ENCODE data around the gene SLC41A3. TPM values are rescaled to one million over a fixed set of nuclear protein-coding genes. Genes with fewer than 3 reads are reported as not detected.

Gene SLC41A3
- total RNA-seq, 1 experiment from 2014 or later: 26.9 TPM

DNA sequence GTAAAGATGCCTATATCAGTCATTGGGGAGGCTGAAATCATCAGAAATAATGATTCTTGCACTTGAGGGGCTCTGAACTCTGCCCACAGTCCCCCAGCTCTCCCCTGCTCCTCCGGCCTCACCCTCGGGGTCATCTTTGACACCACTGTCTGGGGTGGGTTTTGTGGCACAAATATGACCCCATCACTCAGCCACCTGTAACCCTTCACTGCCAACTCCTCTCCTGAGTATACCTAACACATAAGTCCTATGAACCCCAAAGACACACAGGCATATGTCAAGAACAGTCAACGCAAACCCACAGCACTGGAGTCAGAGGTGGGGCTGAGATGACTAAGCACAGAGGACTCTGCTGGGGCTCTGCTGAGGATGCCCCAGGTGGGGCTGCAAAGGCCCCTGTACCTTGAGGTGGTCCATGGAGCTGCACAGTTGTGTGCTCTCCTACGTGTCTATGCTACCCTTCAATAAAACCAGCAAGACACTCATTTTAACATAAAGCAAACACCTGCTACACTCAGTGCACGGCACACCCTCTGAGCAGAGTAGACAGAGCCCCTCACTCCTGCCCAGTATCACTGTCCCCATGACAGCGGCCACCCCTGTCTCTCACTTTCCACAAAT, 29.9 kb downstream of the SLC41A3 start:
- no peaks in the 10 kb centered on the region for H3K36me3 ChIP-seq (ENCODE audit: insufficient read depth, low read length)
- H3K4me3 ChIP-seq (ENCODE audit: low read length): no peak overlapping the region
- no peaks in the 10 kb centered on the region for H3K79me2 ChIP-seq (ENCODE audit: low read length)
- no peaks in the 10 kb centered on the region for H3K27me3 ChIP-seq (ENCODE audit: low read length)
- H3K4me2 ChIP-seq (ENCODE audit: low read depth, low read length, poor library complexity, severe bottlenecking): no peak overlapping the region
- H3K9ac ChIP-seq (ENCODE audit: low read length): no peak overlapping the region
- H3K27ac ChIP-seq (ENCODE audit: low read length): no peak overlapping the region
- no peak for DNase-seq
- H3K9me3 ChIP-seq (ENCODE audit: low read length): no peaks in the 10 kb centered on the region
- no peak overlapping the region for H2AFZ ChIP-seq (ENCODE audit: low read length)
- no peaks in the 10 kb centered on the region for H4K20me1 ChIP-seq (ENCODE audit: insufficient read depth, low read depth, low read length)
- no peaks in the 10 kb centered on the region for H3K4me1 ChIP-seq (ENCODE audit: low read length)
- H3K9me2 ChIP-seq (replicated peaks; ENCODE audit: insufficient read depth, low read length): no peaks in the 10 kb centered on the region

DNA sequence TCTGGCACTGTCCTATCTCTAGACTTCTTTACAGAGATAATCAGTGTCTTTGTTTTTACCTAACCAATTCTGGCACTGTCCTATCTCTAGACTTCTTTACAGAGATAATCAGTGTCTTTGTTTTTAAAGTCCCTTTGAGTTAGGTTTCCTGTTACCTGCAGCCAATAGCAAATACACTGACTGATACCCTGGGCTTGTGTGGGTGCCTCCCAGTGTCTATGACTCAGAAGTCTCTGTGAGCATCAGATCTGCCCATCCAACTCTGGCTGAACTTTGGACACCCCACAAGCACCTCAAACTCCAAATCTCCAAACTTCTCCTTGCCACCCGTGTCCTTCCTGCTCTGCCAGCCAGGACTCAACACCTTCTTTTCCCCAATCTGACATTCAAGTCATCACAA, 30.4 kb downstream of the SLC41A3 start:
- Histone ChIP-seq H3K9me2 (replicated peaks; ENCODE audit: insufficient read depth, low read length) (no peaks in the 10 kb centered on the region), H3K4me2 (ENCODE audit: low read depth, low read length, poor library complexity, severe bottlenecking) (no peak overlapping the region)

DNA sequence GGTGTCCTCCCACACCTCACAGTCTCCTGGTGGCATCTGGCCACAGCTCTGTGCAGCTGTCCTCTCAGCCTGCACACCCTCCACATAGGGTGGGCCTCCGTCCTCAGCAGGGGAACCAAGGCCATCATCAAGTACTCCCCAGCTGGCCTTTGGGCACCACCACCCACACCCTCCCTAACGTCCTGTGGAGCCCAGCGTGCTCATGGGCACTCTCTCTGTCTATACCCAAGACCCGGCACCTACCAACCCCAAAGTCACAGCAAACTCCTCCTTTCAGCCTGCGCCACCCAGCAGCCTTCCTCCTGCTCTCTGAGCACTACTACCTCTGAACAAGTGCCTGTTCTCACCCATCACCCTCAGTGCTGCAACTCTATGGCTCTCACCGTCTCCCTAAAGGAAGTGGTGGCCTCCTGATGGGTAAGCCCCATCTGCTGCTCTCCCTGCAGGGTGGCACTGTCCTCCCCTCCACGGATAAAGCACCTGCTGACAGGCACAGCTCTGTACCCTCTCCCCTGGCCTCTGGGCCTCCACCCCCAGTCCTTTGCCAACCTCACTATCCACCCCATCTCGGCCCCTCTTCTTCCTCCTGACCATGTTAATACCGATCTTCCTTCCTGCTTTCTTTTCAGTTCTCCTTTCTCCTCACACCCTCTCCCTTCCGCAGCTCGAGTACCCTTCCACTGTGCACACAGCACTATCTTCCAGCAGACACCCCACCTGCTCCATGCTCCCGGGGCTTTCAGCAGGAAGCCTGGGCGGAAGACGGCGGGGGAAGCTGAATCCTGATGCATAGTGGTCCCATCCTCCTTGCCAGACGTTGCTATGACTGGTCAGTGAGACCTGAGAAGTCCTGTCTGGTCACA, 31.5 kb downstream of the SLC41A3 start:
- no peaks in the 10 kb centered on the region for H3K36me3 ChIP-seq (ENCODE audit: insufficient read depth, low read length)
- H3K9ac ChIP-seq (ENCODE audit: low read length): no peak overlapping the region
- H3K9me2 ChIP-seq (replicated peaks; ENCODE audit: insufficient read depth, low read length): no peaks in the 10 kb centered on the region
- H2AFZ ChIP-seq (ENCODE audit: low read length): no peak overlapping the region
- H4K20me1 ChIP-seq (ENCODE audit: insufficient read depth, low read depth, low read length): no peaks in the 10 kb centered on the region
- DNase-seq: no peak
- no peak overlapping the region for H3K27ac ChIP-seq (ENCODE audit: low read length)
- H3K27me3 ChIP-seq (ENCODE audit: low read length): no peaks in the 10 kb centered on the region
- no peaks in the 10 kb centered on the region for H3K9me3 ChIP-seq (ENCODE audit: low read length)
- no peaks in the 10 kb centered on the region for H3K4me1 ChIP-seq (ENCODE audit: low read length)
- H3K4me2 ChIP-seq (ENCODE audit: low read depth, low read length, poor library complexity, severe bottlenecking): no peak overlapping the region
- no peaks in the 10 kb centered on the region for H3K79me2 ChIP-seq (ENCODE audit: low read length)
- H3K4me3 ChIP-seq (ENCODE audit: low read length): no peak overlapping the region

More for the DNA sequence above, 30.4 kb downstream of the SLC41A3 start:
- Histone ChIP-seq H3K27ac (ENCODE audit: low read length) (no peak overlapping the region), H3K79me2 (ENCODE audit: low read length) (no peaks in the 10 kb centered on the region), H3K36me3 (ENCODE audit: insufficient read depth, low read length) (no peaks in the 10 kb centered on the region), H4K20me1 (ENCODE audit: insufficient read depth, low read depth, low read length) (no peaks in the 10 kb centered on the region), H3K27me3 (ENCODE audit: low read length) (no peaks in the 10 kb centered on the region), H3K9ac (ENCODE audit: low read length) (no peak overlapping the region), H3K4me3 (ENCODE audit: low read length) (no peak overlapping the region), H2AFZ (ENCODE audit: low read length) (no peak overlapping the region), H3K9me3 (ENCODE audit: low read length) (no peaks in the 10 kb centered on the region), H3K4me1 (ENCODE audit: low read length) (no peaks in the 10 kb centered on the region)
- DNase-seq: no peak

DNA sequence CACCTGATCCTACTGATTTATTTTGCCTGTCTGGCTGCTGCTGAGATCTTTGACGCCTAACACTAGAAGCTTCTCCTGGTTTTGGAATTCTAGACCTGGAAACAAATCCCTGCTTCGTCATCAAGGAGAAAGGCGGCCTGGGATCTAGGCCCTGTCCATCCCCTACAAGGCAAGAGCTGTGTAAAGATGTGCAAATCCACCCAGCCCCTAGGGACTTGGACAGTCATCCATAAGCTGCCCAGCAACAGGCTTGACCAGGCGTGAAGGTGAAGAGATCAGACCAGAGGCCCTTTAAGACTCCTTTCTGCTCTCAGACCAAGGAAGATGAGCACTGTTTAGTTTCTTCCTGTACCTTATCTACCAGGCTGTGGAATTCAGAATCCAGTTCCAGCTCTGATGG, 32.2 kb downstream of the SLC41A3 start:
- Histone ChIP-seq H3K9ac (ENCODE audit: low read length) (no peak overlapping the region), H3K9me2 (replicated peaks; ENCODE audit: insufficient read depth, low read length) (no peaks in the 10 kb centered on the region), H3K27ac (ENCODE audit: low read length) (no peak overlapping the region), H3K4me2 (ENCODE audit: low read depth, low read length, poor library complexity, severe bottlenecking) (no peak overlapping the region), H2AFZ (ENCODE audit: low read length) (no peak overlapping the region), H3K9me3 (ENCODE audit: low read length) (no peaks in the 10 kb centered on the region), H3K4me3 (ENCODE audit: low read length) (no peak overlapping the region), H3K4me1 (ENCODE audit: low read length) (no peaks in the 10 kb centered on the region), H3K27me3 (ENCODE audit: low read length) (no peaks in the 10 kb centered on the region), H3K79me2 (ENCODE audit: low read length) (no peaks in the 10 kb centered on the region), H4K20me1 (ENCODE audit: insufficient read depth, low read depth, low read length) (no peaks in the 10 kb centered on the region), H3K36me3 (ENCODE audit: insufficient read depth, low read length) (no peaks in the 10 kb centered on the region)
- no peak for DNase-seq

DNA sequence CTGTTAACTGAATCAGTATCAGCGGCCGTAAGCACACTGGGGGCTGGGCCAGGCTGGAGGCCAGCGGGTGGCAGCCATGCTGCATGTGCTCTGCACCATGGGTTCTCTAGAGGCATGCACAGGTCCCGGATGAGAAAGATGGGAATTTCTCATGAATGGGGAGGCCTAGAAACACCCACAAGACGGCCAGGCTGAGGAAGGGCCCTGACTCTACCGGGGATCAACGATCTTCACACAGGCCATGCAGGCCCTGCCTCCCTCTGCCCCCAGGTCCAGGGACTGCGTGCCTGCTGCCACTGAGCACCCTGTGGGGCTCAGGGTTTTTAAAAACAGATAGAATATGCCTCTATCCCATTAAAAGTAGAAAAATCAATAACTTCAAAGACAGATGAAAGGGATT, 32.7 kb downstream of the SLC41A3 start:
- H3K9me3 ChIP-seq (ENCODE audit: low read length): no peaks in the 10 kb centered on the region
- H3K9me2 ChIP-seq (replicated peaks; ENCODE audit: insufficient read depth, low read length): no peaks in the 10 kb centered on the region
- no peak overlapping the region for H3K9ac ChIP-seq (ENCODE audit: low read length)
- H3K27me3 ChIP-seq (ENCODE audit: low read length): no peaks in the 10 kb centered on the region
- no peak overlapping the region for H3K4me3 ChIP-seq (ENCODE audit: low read length)
- no peaks in the 10 kb centered on the region for H3K4me1 ChIP-seq (ENCODE audit: low read length)
- no peaks in the 10 kb centered on the region for H3K36me3 ChIP-seq (ENCODE audit: insufficient read depth, low read length)
- H3K4me2 ChIP-seq (ENCODE audit: low read depth, low read length, poor library complexity, severe bottlenecking): no peak overlapping the region
- no peak overlapping the region for H2AFZ ChIP-seq (ENCODE audit: low read length)
- DNase-seq: no peak
- no peaks in the 10 kb centered on the region for H4K20me1 ChIP-seq (ENCODE audit: insufficient read depth, low read depth, low read length)
- no peaks in the 10 kb centered on the region for H3K79me2 ChIP-seq (ENCODE audit: low read length)
- H3K27ac ChIP-seq (ENCODE audit: low read length): no peak overlapping the region

DNA sequence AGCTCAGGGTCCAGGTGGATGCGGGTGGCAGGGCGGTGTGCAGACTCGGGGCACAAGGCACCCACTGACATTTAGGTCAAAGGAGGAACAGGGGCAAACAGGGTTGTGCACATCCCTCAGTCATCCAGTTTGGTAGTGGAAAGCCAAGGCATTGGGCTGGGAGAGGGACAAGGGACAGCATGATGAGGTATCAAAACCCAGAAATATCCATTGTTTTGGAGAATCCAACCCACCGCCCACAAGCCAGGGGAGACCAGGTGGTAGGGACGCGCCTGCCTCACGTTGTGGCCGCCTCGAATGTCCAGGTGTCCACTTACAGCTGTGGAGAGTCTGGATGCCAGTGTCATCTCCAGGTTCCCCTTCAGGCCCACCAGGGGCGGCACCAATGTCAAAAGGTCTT, 33.3 kb downstream of the SLC41A3 start:
- H3K9me3 ChIP-seq (ENCODE audit: low read length): no peaks in the 10 kb centered on the region
- H3K27ac ChIP-seq (ENCODE audit: low read length): no peak overlapping the region
- H3K4me3 ChIP-seq (ENCODE audit: low read length): no peak overlapping the region
- H2AFZ ChIP-seq (ENCODE audit: low read length): no peak overlapping the region
- H3K36me3 ChIP-seq (ENCODE audit: insufficient read depth, low read length): no peaks in the 10 kb centered on the region
- H3K9me2 ChIP-seq (replicated peaks; ENCODE audit: insufficient read depth, low read length): no peaks in the 10 kb centered on the region
- H3K9ac ChIP-seq (ENCODE audit: low read length): no peak overlapping the region
- H4K20me1 ChIP-seq (ENCODE audit: insufficient read depth, low read depth, low read length): no peaks in the 10 kb centered on the region
- no peak for DNase-seq
- no peaks in the 10 kb centered on the region for H3K79me2 ChIP-seq (ENCODE audit: low read length)
- no peaks in the 10 kb centered on the region for H3K4me1 ChIP-seq (ENCODE audit: low read length)
- H3K4me2 ChIP-seq (ENCODE audit: low read depth, low read length, poor library complexity, severe bottlenecking): no peak overlapping the region
- H3K27me3 ChIP-seq (ENCODE audit: low read length): no peaks in the 10 kb centered on the region

DNA sequence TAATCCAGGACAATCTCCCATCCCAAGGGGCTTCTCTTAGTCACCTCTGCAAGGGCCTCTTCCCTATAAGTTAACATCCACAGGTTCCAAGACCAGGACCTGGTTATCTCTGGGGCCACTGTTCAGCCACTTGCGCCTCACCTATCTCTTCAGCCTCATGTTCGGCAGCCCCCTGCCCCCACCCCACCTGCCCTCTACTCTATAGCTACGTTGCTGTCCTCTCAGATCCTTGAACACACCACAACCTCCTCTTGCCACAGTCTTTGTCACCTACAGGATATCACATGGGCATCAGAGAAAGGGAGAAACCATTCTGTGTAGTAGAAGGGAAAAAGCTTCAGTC, 33.9 kb downstream of the SLC41A3 start:
- Histone ChIP-seq H3K79me2 (ENCODE audit: low read length) (no peaks in the 10 kb centered on the region), H3K4me3 (ENCODE audit: low read length) (no peak overlapping the region), H3K27ac (ENCODE audit: low read length) (no peak overlapping the region), H3K9me3 (ENCODE audit: low read length) (no peaks in the 10 kb centered on the region), H3K27me3 (ENCODE audit: low read length) (no peaks in the 10 kb centered on the region), H3K4me2 (ENCODE audit: low read depth, low read length, poor library complexity, severe bottlenecking) (no peak overlapping the region), H3K9me2 (replicated peaks; ENCODE audit: insufficient read depth, low read length) (no peaks in the 10 kb centered on the region), H3K9ac (ENCODE audit: low read length) (no peak overlapping the region), H4K20me1 (ENCODE audit: insufficient read depth, low read depth, low read length) (no peaks in the 10 kb centered on the region), H2AFZ (ENCODE audit: low read length) (no peak overlapping the region), H3K4me1 (ENCODE audit: low read length) (no peaks in the 10 kb centered on the region), H3K36me3 (ENCODE audit: insufficient read depth, low read length) (no peaks in the 10 kb centered on the region)
- DNase-seq: no peak

DNA sequence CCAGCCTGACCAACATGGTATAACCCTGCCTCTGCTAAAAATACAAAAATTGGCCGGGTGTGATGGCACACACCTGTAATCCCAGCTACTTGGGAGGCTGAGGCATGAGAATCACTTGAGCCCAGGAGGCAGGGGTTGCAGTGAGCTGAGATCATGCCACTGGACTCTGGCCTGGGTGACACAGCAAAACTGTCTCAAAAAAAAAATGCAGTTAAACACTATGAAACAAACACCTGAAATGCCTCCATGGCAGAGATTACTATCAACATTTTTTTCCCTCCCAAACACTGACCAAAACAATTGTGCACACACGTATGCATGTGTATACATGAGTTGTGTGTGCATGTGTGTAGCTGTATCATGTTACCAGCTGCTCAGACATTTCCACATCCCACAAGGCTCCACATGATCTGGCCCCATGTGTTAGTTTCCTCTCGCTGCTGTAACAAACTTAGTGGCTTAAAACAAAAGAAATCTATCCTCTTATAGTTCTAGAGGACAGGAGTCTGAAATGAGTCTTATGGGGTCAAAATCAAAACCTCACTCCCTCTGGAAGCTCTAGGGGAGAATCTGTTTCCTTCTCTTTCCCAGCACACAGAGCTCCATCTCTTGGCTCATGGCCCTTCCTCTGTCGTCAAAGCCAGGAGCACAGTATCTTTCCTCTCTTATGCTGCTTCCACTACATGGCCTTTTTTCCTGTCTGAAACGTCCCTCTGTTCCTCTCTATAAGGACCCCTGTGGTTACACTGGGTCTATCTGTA, 34.5 kb downstream of the SLC41A3 start:
- Histone ChIP-seq H3K9me2 (replicated peaks; ENCODE audit: insufficient read depth, low read length) (no peaks in the 10 kb centered on the region), H3K4me1 (ENCODE audit: low read length) (no peaks in the 10 kb centered on the region), H3K9ac (ENCODE audit: low read length) (no peak overlapping the region), H3K4me3 (ENCODE audit: low read length) (no peak overlapping the region), H3K79me2 (ENCODE audit: low read length) (no peaks in the 10 kb centered on the region), H2AFZ (ENCODE audit: low read length) (no peak overlapping the region), H3K27me3 (ENCODE audit: low read length) (no peaks in the 10 kb centered on the region), H3K4me2 (ENCODE audit: low read depth, low read length, poor library complexity, severe bottlenecking) (no peak overlapping the region), H3K27ac (ENCODE audit: low read length) (no peak overlapping the region), H4K20me1 (ENCODE audit: insufficient read depth, low read depth, low read length) (no peaks in the 10 kb centered on the region), H3K9me3 (ENCODE audit: low read length) (no peaks in the 10 kb centered on the region), H3K36me3 (ENCODE audit: insufficient read depth, low read length) (no peaks in the 10 kb centered on the region)
- DNase-seq: no peak
